Ascending aorta (tissue), 2 donors: ENCODE measurements around the gene GGA1. TPM values are rescaled to one million over a fixed set of nuclear protein-coding genes. Genes with fewer than 3 reads are reported as not detected.

Source experiments
- DNase-seq, 2 donors: peaks; one replicate each; pipeline ENCODE4 v3.0.0-alpha.2; 2019; ENCODE audit warnings: low spot score in 2 of 2
- H3K27ac ChIP-seq, 2 donors: fragments of 200-600 bp; sonication (generic); one replicate each; pipeline ENCODE4 v1.5.1; 2016 to 2017; ENCODE audit warnings: mild to moderate bottlenecking in 1 of 2
- H3K27me3 ChIP-seq: fragments of 200-600 bp; sonication (generic); one replicate; pipeline ENCODE4 v1.5.1; 2017
- H3K36me3 ChIP-seq, 2 donors: fragments of 200-600 bp; sonication (generic); one replicate each; pipeline ENCODE4 v1.5.1; 2016
- H3K4me1 ChIP-seq, 2 donors: fragments of 200-600 bp; sonication (generic); one replicate each; pipeline ENCODE4 v1.5.1; 2016 to 2017; ENCODE audit warnings: mild to moderate bottlenecking in 1 of 2
- H3K4me3 ChIP-seq, 2 donors: fragments of 200-600 bp; sonication (generic); one replicate each; pipeline ENCODE4 v1.5.1; 2016 to 2017; ENCODE audit warnings: mild to moderate bottlenecking in 1 of 2
- H3K9me3 ChIP-seq, 2 donors: fragments of 200-600 bp; sonication (generic); one replicate each; pipeline ENCODE4 v1.5.1; 2016
- CTCF ChIP-seq, 3 experiments: fragments of 200-600 bp in 2 of 3; fragments of 450-650 bp in 1 of 3; sonication (generic) in 2 of 3; IDR thresholded peaks; one replicate each; pipeline ENCODE4 v1.5.1; 2016 to 2019; ENCODE audit warnings: antibody characterized with exemption in 3 of 3, mild to moderate bottlenecking in 1 of 3, moderate library complexity in 1 of 3
- intact Hi-C: fragments of 100-400 bp; cut with DNase I; formaldehyde crosslinking; loops from one replicate; pipeline ENCODE4 v1.15.1; 2023
- total RNA-seq: library from RNA; depleted of rRNA; stranded (reverse); fragments of >200 nt; gene quantifications from one replicate; pipeline ENCODE4 v1.1.0, GENCODE V29; 2016

The GGA1 gene
- total RNA-seq, 1 donor from 2014 or later, result 53.5 TPM

- Histone ChIP-seq H3K27ac (peak within 1 kb of the TSS; percentile 3 to 23), H3K27me3 (no peaks in the 10 kb centered on the region), H3K36me3 (no peaks in the 10 kb centered on the region), H3K4me1 (peaks cover 10 to 26% of the 10 kb centered on the region in 2 donors), H3K9me3 (no peaks in the 10 kb centered on the region), H3K4me3 (peak within 1 kb of the TSS; percentile 59 to 64)
- no peak for TF ChIP-seq CTCF (IDR thresholded peaks at IDR 0.05)
- DNase-seq, result no peak
- intact Hi-C loops, result no loop called here
These were observed 30.6 kb downstream of the GGA1 start, which contains the start of gene SH3BP1 for GRCh38 chr22:37639070-37639760. Gene SH3BP1, plus strand, starts transcription at chr22:37639669. Its CDS starts 119 bp downstream, at chr22:37639788.

GRCh38 chr22:37639771-37640590 is 31.3 kb downstream of the GGA1 start:
- Histone ChIP-seq H3K4me1 (peaks cover 6 to 19% of the 10 kb centered on the region in 2 donors), H3K9me3 (no peaks in the 10 kb centered on the region), H3K27me3 (no peaks in the 10 kb centered on the region), H3K27ac (peak overlapping the region; percentile 3 to 23), H3K36me3 (no peaks in the 10 kb centered on the region), H3K4me3 (peak overlapping the region; percentile 59 to 64)
- intact Hi-C loops, result no loop called here
- TF ChIP-seq CTCF (IDR thresholded peaks at IDR 0.05), result no peak
- no peak for DNase-seq

DNA sequence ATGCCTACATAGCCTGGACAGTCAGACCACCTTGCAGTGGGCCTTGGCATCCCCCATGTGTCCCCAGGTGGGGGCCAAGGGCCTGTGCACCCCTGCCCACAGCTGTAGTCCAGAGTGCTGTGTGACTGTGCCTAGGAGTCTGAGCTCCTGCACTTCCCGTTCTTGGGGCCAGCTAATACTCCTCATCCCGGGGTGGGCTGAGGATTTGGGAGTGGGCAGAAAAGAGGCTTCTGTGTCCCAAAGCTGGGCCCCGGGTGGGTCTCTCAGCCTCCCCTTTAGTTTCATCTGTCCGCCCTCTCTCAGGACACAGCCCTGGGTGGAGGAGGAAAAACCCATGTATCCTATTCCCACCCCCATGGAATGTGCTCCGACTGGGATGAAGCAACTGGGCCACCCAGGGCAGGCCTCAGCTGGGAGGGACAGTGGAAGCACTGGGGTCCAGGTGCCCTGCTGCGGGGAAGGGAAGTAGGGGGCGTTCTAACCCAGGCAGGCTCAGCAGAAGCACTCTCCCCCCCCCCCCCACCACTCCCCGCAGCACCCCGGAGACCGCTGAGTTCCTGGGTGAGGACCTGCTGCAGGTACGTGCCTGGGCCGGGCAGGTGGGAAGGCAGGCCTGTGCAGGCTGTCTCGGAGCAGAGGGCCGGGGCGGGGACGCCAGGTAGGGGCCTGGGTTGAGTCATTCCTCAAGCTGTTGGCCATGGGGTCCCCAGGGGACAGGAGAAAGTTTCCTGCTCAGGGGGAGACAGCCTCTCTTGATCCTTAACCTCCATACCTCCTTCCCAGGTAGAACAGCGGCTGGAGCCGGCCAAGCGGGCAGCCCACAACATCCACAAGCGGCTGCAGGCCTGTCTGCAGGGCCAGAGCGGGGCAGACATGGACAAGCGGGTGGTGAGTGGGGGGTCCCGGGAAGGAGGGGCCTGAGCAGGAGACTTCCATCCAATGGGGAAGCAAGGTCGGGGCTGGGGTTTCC is 32.2 kb downstream of the GGA1 start:
- Histone ChIP-seq H3K27ac (no peak overlapping the region), H3K4me3 (peak overlapping the region; percentile 59 to 64), H3K27me3 (no peaks in the 10 kb centered on the region), H3K9me3 (no peaks in the 10 kb centered on the region), H3K36me3 (no peaks in the 10 kb centered on the region), H3K4me1 (peaks cover 6 to 17% of the 10 kb centered on the region in 2 donors)
- intact Hi-C loops, result no loop called here
- no peak for DNase-seq
- no peak for TF ChIP-seq CTCF (IDR thresholded peaks at IDR 0.05)

GRCh38 chr22:37641561-37641949 is 32.9 kb downstream of the GGA1 start:
- H3K4me3 ChIP-seq, result no peak overlapping the region
- no peak for TF ChIP-seq CTCF (IDR thresholded peaks at IDR 0.05)
- intact Hi-C loops, result no loop called here
- H3K36me3 ChIP-seq, result no peaks in the 10 kb centered on the region
- H3K27me3 ChIP-seq, result no peaks in the 10 kb centered on the region
- DNase-seq, result no peak
- H3K9me3 ChIP-seq, result no peaks in the 10 kb centered on the region
- peaks cover 6 to 17% of the 10 kb centered on the region in 2 donors for H3K4me1 ChIP-seq
- H3K27ac ChIP-seq, result no peak overlapping the region

- peak in 1 of 2 donors; percentile 91 for DNase-seq
- H3K4me1 ChIP-seq, result peaks cover 6 to 17% of the 10 kb centered on the region in 2 donors
- no peak overlapping the region for H3K27ac ChIP-seq
- no peaks in the 10 kb centered on the region for H3K36me3 ChIP-seq
- no peaks in the 10 kb centered on the region for H3K27me3 ChIP-seq
- TF ChIP-seq CTCF (IDR thresholded peaks at IDR 0.05), result peak; percentile 91 to 93 (median 92)
- intact Hi-C loops, result loop anchor here (1.0 kb wide), 2 partner anchors 38 to 149 kb away; no protein-coding TSS in a partner anchor
- H3K9me3 ChIP-seq, result no peaks in the 10 kb centered on the region
- H3K4me3 ChIP-seq, result no peak overlapping the region
These were observed 34.7 kb downstream of the GGA1 start for GRCh38 chr22:37643225-37643847.
